NCI-H1048 (cell line): ENCODE data around the gene GRM6.

Experiments
- DNase-seq: peaks from one replicate; lab custom pipeline; 2025; lab: John Stamatoyannopoulos, UW

GRM6 gene

GRCh38 chr5:178994580-178995340, at the start of gene GRM6:
Gene GRM6, minus strand, starts transcription at chr5:178995320. Its CDS starts 376 bp downstream, at chr5:178994944.
- no peak for DNase-seq

GRCh38 chr5:179044765-179045164, 49.6 kb upstream of the GRM6 start:
- no peak for DNase-seq

- DNase-seq, result no peak
Measured at GRCh38 chr5:179033004-179033580, 38.0 kb upstream of the GRM6 start.

- DNase-seq, result peak; percentile 89
Measured at GRCh38 chr5:179023528-179024189, 28.5 kb upstream of the GRM6 start, which contains the start of gene ZNF879. Gene ZNF879, plus strand, starts transcription at chr5:179023804. Its CDS starts 1,201 bp downstream, at chr5:179025005.

GRCh38 chr5:179008667-179009066, 13.5 kb upstream of the GRM6 start:
- no peak for DNase-seq

GRCh38 chr5:179006564-179006963, 11.4 kb upstream of the GRM6 start:
- DNase-seq, result no peak

- no peak for DNase-seq
Measured at GRCh38 chr5:178998441-178998840, 3.3 kb upstream of the GRM6 start.

GRCh38 chr5:178997191-178997590, 2.1 kb upstream of the GRM6 start:
- no peak for DNase-seq

- DNase-seq, result no peak
Measured at GRCh38 chr5:178996156-178996555, 1.0 kb upstream of the GRM6 start.

GRCh38 chr5:178995341-178995690, 196 bp upstream of the GRM6 start:
- no peak for DNase-seq

- DNase-seq, result no peak
Measured at GRCh38 chr5:178993955-178994579, 1.1 kb downstream of the GRM6 start.

- DNase-seq, result no peak
Measured at GRCh38 chr5:178993236-178993765, 1.8 kb downstream of the GRM6 start.

- DNase-seq, result no peak
Measured at GRCh38 chr5:178992291-178992895, 2.7 kb downstream of the GRM6 start.

GRCh38 chr5:178991190-178992145, 3.7 kb downstream of the GRM6 start:
- no peak for DNase-seq

- no peak for DNase-seq
Measured at GRCh38 chr5:178990491-178990890, 4.6 kb downstream of the GRM6 start.

- DNase-seq, result no peak
Measured at GRCh38 chr5:178989311-178989710, 5.8 kb downstream of the GRM6 start.

GRCh38 chr5:178988436-178989220, 6.5 kb downstream of the GRM6 start:
- DNase-seq, result no peak

- DNase-seq, result no peak
Measured at GRCh38 chr5:178986326-178986960, 8.7 kb downstream of the GRM6 start.
